DMS53 (cell line): Measurements from ENCODE around the gene TPPP3.

Source experiments
- DNase-seq: peaks from one replicate; lab custom pipeline; 2025; lab: John Stamatoyannopoulos, UW

The TPPP3 gene

DNA sequence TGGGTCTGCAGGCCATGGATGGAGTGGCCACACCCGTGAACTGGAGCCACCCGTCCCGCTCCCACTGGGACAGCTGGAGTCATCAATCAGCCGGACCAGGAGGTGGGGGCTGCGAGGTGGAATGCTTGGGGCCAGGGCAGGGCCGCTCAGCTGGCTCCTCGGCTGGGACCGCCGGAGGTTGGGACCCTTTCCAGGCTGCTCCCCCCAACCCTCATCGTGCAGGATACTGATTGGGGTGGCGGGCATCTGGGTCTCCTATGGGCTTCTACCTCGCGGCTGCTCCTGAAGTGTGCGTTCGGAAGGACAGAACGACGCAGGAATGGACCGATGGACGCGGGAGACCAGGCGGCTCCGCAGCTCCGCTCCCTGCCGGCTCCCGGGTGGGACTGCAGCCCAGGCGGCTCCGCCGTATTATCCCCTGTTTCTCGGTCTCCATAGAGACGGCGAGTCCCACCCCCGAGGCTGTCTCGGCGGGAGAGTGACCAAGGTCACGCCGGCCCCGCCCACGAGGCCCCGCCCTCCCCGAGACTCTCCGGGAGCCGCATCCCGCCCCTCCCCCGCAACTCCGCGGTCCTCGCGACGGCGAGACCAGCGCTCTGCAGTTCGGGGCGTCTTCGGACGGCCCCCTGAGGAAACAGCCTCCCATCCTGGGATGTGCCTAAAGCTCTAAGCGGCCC is at the start of gene TPPP3:
TPPP3 (minus strand) TSS at position 388 of the 677 bp plus-strand sequence. CDS start 2,387 bp downstream, outside the sequence.
- DNase-seq, result peak; percentile 92

DNA sequence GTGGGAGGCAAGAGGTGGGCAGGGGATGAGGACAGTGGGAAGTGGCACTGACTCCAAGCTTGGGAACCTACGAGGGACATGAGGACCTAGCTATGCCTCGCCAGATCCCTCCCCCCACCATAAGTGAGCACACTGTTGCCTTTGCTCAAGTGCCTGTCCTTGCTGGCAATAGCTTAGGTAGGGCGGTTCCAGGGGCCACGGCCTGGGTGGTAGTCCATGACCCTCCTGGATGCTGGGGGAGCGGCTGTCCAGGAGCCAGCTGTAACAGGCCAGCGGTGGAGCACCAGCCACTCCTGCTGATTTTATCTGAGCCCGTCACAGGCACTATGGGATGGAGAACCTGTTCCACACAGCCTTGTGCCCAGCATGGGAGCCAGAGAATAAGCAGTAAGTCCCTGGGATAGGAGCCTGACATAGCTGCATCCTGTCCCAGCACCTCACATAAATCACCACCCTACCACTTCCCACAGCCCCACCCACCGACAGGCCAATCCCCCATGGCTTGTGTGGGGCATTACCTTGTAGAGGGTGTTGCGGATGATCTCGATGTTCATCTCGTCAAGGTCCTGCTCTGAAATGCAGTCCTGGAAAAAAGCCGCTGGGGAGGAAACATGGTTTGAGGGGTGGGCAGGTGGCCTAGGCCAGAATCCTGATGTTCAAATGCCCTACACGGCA is 49.4 kb upstream of the TPPP3 start:
- DNase-seq, result no peak

DNA sequence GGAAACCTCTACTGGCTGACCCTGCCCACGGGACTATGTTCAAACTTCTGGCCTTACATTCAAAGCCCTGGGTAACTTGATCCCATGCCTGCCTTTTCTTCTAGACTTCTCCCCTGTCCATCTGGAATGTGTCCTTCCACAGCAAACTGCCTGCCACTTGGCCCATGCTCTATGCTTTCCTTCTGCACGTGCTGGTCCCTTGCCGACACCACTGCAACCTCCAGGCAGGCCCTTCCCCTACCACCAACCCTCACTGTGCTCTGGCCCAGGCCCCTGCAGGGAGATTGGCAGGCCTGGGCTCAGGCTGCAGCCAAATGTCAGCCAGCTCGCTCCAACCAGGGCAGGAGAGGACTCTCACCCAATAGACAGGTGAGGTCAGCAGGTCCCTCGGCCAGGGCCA is 48.6 kb upstream of the TPPP3 start:
- peak; percentile 17 for DNase-seq

DNA sequence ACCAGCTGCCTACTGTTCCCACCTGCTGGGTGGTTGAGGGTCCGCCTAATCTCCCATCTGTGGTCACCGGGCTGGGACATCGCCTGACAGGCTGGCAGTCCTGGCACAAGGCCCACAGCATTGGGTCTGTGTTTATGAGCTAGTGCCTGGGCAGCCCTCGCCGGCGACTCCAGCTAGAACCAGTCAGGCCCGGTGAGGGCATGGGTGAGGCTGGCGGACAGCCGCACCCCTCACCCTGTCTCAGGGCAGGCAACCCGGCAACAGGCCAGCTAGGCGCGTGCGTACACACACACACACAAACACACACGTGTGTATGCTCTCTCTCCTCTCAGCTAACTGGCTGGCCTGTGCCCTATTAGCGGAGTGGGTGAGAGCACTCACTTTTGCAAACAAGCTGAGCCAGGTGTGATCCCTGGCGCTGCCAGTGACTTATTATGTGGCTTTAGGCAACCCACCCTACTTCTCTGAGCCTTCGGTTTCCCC is 48.0 kb upstream of the TPPP3 start:
- peak; percentile 91 for DNase-seq

GRCh38 chr16:67438824-67439393 is 45.6 kb upstream of the TPPP3 start:
- DNase-seq, result no peak

DNA sequence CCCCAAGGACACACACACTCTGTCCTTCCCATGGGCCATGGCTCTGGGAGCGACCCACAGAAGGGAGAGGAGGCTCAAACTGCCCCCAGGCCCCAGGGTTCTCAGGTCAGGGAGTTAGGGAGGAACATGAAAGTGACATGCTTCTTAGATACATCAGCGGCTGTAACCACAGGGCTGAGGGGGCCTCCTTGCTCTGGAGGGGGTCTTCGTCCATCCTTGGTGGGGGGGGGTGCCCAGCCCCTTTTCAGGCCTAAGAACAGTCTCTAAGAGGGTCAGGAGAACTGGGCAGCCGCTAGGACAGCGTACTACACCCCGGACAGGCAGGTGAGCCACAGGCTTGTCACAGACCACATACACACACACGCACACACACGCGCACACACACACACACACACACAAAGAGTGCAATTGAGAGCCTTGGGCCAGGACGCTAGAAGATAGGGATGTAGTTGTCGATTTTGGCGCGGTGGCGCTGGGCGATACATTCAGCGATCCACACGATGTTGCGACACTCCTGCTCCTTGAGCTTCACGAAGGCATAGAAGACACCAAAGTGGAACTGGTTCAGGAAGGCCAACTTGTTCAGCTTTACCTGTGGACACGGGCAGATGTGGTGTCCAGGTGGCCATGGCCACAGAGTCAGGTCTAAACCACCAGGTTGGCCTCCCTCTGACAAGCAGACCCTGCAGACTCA is 44.9 kb upstream of the TPPP3 start:
- DNase-seq, result no peak

DNA sequence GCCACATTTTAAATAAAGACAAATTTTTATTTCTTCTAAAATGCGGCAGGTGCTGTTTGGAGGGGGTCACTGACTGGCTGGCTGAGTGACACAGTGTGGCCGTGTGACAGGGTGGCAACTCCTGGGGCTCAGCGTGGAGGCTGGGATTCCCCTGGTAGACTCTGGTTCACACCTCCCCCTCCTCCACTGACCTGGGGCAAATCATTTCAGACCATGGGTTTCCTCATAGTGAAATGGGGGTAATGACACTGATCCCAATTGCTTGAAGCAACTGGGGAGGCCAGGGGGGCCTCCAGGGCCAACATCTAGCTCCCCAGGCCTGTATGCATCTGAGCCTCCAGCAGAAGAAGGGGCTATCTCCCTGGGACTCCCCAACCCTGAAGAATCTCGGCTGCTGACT is 44.2 kb upstream of the TPPP3 start:
- DNase-seq, result no peak

- DNase-seq, result no peak
These were observed 43.4 kb upstream of the TPPP3 start for GRCh38 chr16:67436640-67437193.

- no peak for DNase-seq
These were observed 42.5 kb upstream of the TPPP3 start for GRCh38 chr16:67435758-67436164.

DNA sequence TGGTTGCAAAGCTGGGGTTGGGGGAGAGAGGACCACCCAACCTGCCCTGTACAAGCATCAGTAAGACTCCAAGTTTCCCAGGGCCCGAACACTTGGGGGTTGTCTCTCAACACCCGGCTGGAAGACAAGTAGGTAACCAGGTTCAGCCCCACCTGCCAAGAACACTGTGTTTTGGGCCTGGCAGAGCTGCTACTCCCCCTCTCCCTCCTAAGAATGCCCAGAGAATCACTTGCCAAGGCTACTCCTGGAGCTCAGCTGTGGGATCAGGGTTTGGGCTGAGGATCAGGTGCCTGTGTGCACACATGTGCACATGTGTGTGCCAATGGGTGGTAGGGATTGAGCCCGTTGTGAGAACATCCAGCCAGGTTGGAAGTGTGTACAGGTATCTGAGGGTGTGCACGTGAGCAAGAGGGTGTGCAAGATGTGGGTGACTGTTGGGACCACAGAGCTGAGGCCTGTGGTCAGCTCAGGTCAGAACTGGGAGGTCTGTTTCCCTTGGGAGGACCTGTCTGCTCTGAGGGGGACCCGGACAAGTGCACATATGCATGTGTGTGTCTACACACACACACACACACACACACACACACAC is 39.9 kb upstream of the TPPP3 start:
- DNase-seq, result no peak

GRCh38 chr16:67432506-67432890 is 39.2 kb upstream of the TPPP3 start:
- no peak for DNase-seq

- no peak for DNase-seq
These were observed 38.6 kb upstream of the TPPP3 start for GRCh38 chr16:67431775-67432505.

- peak; percentile 85 for DNase-seq
These were observed 37.9 kb upstream of the TPPP3 start, which contains the start of gene HSD11B2 for GRCh38 chr16:67430977-67431774. Gene HSD11B2 (plus strand): TSS chr16:67431121. CDS start chr16:67431249, 128 bp downstream.

DNA sequence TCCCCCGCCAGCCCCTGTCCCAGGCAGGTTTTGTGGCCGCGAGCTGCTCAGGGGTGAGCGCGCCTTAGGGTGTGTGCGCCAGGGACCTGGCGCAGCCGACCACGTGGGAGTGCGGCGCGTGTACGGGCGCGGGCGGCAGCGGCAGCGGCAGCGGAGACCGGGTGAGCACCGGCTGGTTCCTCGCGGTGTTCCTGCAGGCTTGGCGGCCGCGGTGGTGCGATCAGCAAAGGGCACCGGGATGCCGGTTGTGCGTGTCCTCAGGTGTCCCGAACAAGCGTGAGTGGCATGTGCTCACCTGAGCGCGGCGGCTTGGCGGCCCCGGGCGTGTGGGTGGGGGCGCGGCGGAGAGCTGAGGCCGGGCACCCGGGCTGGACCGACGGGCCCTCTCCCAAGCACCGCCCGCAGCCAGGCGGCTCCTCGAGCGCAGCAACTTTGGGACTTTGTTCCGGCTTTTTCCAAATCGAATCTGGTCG is 37.2 kb upstream of the TPPP3 start:
- DNase-seq, result peak; percentile 75

- no peak for DNase-seq
These were observed 36.7 kb upstream of the TPPP3 start for GRCh38 chr16:67429799-67430503.

- no peak for DNase-seq
These were observed 35.9 kb upstream of the TPPP3 start for GRCh38 chr16:67429053-67429798.

- DNase-seq, result peak; percentile 84
These were observed 34.9 kb upstream of the TPPP3 start for GRCh38 chr16:67428146-67428731.

- no peak for DNase-seq
These were observed 33.7 kb upstream of the TPPP3 start for GRCh38 chr16:67426950-67427349.
